IPS-15b (cell line): ENCODE measurements around the gene YPEL2.

Experiments
- H3K27me3 ChIP-seq: one replicate; pipeline ENCODE4 v1.6.1; 2013; ENCODE audit warnings: low read length; ENCODE audit not compliant: control insufficient read depth, insufficient read depth
- H3K36me3 ChIP-seq: one replicate; pipeline ENCODE4 v1.6.1; 2013; ENCODE audit warnings: low read length; ENCODE audit not compliant: control insufficient read depth, insufficient read depth
- H3K4me1 ChIP-seq: one replicate; pipeline ENCODE4 v1.6.1; 2013; ENCODE audit warnings: mild to moderate bottlenecking, low read length; ENCODE audit not compliant: control insufficient read depth, insufficient read depth
- H3K4me3 ChIP-seq: one replicate; pipeline ENCODE4 v1.5.1; 2013; ENCODE audit warnings: low read depth, low read length
- H3K9ac ChIP-seq: one replicate; pipeline ENCODE4 v1.6.1; 2013; ENCODE audit warnings: low read depth, mild to moderate bottlenecking, low read length
- H3K9me3 ChIP-seq: one replicate; pipeline ENCODE4 v1.6.1; 2013; ENCODE audit warnings: mild to moderate bottlenecking, low read length; ENCODE audit not compliant: control insufficient read depth, insufficient read depth

The YPEL2 gene

DNA sequence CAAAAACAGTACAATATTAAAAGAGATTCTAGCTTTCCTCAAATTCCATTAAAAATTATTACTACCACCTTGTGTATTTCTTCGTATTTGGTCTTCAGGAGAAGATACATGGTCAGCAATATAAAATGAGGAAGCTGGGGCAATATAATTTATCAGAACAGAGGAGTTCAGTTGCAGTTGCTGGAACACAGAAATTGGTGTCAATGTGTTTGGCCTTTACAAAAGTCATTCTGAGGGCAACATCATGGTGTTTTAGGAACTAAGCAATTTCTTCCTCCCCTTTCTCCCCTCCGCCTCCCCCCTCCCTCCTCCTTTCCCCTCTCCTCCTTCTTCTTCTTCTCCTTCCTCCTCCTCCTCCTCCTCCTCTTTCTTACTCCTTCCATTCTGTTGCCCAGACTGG is 102.1 kb downstream of the YPEL2 start:
- H3K9ac ChIP-seq: no peak overlapping the region

GRCh38 chr17:59434429-59434828 is 103.0 kb downstream of the YPEL2 start:
- Histone ChIP-seq H3K9me3 (no peaks in the 10 kb centered on the region), H3K36me3 (no peaks in the 10 kb centered on the region), H3K4me1 (no peaks in the 10 kb centered on the region), H3K9ac (no peak overlapping the region), H3K27me3 (no peaks in the 10 kb centered on the region), H3K4me3 (no peak overlapping the region)

More for the DNA sequence above, 102.1 kb downstream of the YPEL2 start:
- Histone ChIP-seq H3K4me1 (no peaks in the 10 kb centered on the region), H3K9me3 (no peaks in the 10 kb centered on the region), H3K36me3 (no peaks in the 10 kb centered on the region), H3K27me3 (no peaks in the 10 kb centered on the region), H3K4me3 (no peak overlapping the region)

- Histone ChIP-seq H3K4me3 (no peak overlapping the region), H3K4me1 (no peaks in the 10 kb centered on the region), H3K9me3 (no peaks in the 10 kb centered on the region), H3K27me3 (no peaks in the 10 kb centered on the region), H3K9ac (no peak overlapping the region), H3K36me3 (no peaks in the 10 kb centered on the region)
Measured at GRCh38 chr17:59435238-59435637, 103.8 kb downstream of the YPEL2 start.

GRCh38 chr17:59436900-59437299 is 105.4 kb downstream of the YPEL2 start:
- Histone ChIP-seq H3K4me3 (no peak overlapping the region), H3K9ac (no peak overlapping the region), H3K36me3 (no peaks in the 10 kb centered on the region), H3K27me3 (no peaks in the 10 kb centered on the region), H3K4me1 (no peaks in the 10 kb centered on the region), H3K9me3 (no peaks in the 10 kb centered on the region)

DNA sequence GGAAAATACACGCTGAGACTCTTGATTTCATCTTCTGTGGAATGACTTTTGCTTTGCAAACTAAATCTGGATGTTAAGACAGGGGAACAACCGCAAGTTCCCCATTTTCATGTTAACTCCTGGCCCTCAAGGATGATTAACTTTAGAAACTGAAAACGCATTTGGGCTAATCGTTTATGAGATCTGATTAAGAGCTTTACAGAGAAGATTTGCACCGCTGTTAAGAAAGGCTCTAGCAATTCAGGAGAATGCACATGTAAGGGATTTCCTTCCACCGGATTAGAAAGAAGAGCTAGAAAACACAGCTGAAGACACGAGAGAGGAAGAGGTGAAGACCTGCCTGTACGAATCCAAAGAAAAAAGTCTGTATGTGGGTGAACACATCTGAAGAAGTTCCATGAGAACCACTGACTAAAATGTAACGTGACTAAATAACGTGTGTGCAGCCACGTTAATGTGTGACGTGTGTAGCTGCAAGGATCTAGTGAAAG is 106.4 kb downstream of the YPEL2 start:
- no peak overlapping the region for H3K9ac ChIP-seq
- no peaks in the 10 kb centered on the region for H3K27me3 ChIP-seq
- no peaks in the 10 kb centered on the region for H3K36me3 ChIP-seq
- no peaks in the 10 kb centered on the region for H3K9me3 ChIP-seq
- no peak overlapping the region for H3K4me3 ChIP-seq
- H3K4me1 ChIP-seq: no peaks in the 10 kb centered on the region

DNA sequence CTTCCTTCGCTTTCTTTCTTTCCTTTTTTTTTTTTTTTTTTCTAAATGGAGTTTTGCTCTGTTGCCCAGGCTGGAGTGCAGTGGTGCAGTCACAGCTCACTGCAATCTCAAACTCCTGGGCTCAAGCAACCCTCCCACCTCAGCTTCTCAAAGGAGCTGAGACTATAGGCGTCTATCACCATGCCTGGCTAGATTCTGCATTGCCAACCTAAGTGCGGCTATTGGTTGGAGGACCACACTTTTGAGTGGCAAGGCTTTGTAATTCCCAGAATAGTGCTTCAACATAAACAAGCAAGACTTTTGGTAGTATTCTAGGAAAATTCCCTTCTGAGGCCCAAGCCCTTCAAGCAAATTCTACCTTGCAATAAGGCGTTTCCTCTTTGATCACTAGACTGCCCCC is 107.8 kb downstream of the YPEL2 start:
- H3K4me3 ChIP-seq: no peak overlapping the region
- H3K36me3 ChIP-seq: no peaks in the 10 kb centered on the region
- no peaks in the 10 kb centered on the region for H3K27me3 ChIP-seq
- no peaks in the 10 kb centered on the region for H3K4me1 ChIP-seq
- no peaks in the 10 kb centered on the region for H3K9me3 ChIP-seq
- H3K9ac ChIP-seq: no peak overlapping the region

DNA sequence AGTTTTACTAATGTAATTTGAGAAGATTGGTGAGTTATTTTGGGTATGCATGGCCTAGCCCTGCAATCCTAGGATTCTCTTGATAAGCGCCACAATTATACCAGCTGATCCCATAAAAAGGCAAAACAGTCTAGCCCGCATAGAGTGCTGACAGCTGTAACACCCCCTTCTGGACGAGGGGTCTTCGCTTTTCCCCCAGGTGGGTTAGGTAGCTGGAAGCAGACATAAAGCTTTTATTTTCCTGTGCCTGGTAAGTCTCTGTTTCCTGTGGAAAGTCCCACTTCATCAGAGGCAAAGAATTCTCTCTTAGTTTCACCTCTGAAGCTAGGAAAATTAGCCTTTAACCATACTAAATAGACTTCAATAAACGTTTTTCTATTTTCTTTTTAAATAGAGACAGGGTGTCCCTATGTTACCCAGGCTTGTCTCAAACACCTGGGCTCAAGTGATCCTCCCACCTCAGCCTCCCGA is 108.3 kb downstream of the YPEL2 start:
- H3K4me3 ChIP-seq: no peak overlapping the region
- no peaks in the 10 kb centered on the region for H3K36me3 ChIP-seq
- H3K9me3 ChIP-seq: no peaks in the 10 kb centered on the region
- no peaks in the 10 kb centered on the region for H3K27me3 ChIP-seq
- H3K4me1 ChIP-seq: no peaks in the 10 kb centered on the region
- no peak overlapping the region for H3K9ac ChIP-seq

DNA sequence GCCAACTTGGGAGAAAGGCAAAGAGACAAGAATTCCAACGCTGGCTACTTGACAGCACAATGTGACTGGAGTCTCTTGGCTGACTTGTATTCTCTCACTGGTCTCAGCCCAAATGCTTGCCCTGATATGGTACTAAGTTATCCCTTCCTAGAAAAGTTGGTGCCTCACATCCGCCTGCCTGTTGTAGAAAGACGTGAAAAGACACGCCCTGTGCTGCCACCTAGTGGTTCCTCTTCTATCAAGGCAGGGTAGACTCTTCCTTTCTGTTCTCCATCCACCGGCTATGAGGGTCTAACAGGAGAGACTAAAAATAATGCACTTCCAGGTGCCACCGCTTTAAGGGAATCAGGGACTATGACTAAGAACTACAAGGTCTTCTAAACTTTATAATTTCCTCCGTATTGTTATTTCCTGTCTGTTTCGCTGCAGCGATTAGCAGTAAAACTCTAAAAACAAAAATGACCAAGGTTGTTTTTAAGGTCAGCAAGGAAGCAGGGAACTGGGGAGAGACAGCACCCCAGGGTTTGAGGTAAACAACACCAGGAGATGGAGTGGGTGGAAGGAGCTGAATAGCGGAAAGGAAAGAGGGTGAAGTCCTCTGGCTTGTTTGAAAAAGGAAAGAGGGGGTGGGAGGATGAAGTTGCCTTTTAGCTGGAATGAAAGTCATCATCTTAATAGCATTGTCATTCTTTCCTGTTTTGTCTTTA is 109.5 kb downstream of the YPEL2 start:
- H3K9ac ChIP-seq: no peak overlapping the region
- H3K4me1 ChIP-seq: no peaks in the 10 kb centered on the region
- no peaks in the 10 kb centered on the region for H3K27me3 ChIP-seq
- H3K9me3 ChIP-seq: no peaks in the 10 kb centered on the region
- H3K36me3 ChIP-seq: no peaks in the 10 kb centered on the region
- no peak overlapping the region for H3K4me3 ChIP-seq

- H3K4me3 ChIP-seq: no peak overlapping the region
- H3K9ac ChIP-seq: no peak overlapping the region
- no peaks in the 10 kb centered on the region for H3K36me3 ChIP-seq
- H3K4me1 ChIP-seq: no peaks in the 10 kb centered on the region
- no peaks in the 10 kb centered on the region for H3K27me3 ChIP-seq
- H3K9me3 ChIP-seq: no peaks in the 10 kb centered on the region
Measured at GRCh38 chr17:59441464-59442096, 110.1 kb downstream of the YPEL2 start.

DNA sequence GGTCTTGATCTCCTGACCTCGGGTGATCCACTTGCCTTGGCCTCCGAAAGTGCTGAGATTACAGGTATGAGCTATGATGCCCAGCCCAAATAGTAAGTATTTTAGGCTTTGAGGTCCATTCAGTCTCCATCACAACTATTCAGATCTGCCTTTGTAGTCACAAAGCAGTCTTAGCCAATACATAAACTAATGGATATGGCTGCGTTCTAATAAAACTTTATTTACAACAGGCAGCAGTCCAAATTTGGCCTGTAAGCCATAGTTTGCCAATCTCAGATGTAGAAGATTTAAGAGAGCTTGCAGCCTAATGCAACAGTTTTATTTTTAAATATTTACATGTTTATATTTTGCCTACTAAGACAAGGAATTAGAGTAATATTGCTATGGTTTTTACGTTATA is 111.7 kb downstream of the YPEL2 start:
- H3K27me3 ChIP-seq: no peaks in the 10 kb centered on the region
- H3K36me3 ChIP-seq: no peaks in the 10 kb centered on the region
- H3K4me3 ChIP-seq: no peak overlapping the region
- H3K9me3 ChIP-seq: no peaks in the 10 kb centered on the region
- H3K4me1 ChIP-seq: no peaks in the 10 kb centered on the region
- H3K9ac ChIP-seq: no peak overlapping the region
